SH-SY5Y (cell line): ENCODE measurements around the gene DIAPH1.

Experiments used
- GATA2 ChIP-seq: IDR thresholded peaks from 2 replicates; pipeline ENCODE4 v1.6.1; 2011; ENCODE audit warnings: mild to moderate bottlenecking, low read depth, low read length
- GATA3 ChIP-seq: IDR thresholded peaks from 2 replicates; pipeline ENCODE4 v1.6.1; 2011; ENCODE audit warnings: low read depth, mild to moderate bottlenecking, low read length, moderate library complexity

DNA sequence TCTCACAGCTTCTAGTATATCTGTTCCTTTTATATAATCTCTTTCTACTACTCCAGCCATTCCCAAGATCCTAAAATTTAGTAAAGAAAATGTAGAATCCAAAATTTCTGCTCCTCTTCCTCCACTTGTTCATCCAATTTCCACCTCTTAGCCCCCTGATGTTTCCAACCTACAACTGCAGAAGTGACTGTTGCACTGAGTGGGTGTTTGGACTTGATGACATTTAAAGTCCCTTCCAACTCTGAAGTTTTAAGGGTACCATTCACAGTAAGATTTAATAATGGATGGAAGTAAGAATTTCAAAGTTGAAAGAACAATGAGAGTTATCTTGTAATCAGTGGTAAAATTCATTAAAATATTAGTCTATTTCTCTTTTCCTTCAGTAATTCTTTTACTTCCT, 5.5 kb downstream of the DIAPH1 start:
- no peak for TF ChIP-seq GATA2
- no peak for TF ChIP-seq GATA3
